HepG2 (cell line): ENCODE data around the gene LRPPRC. TPM values are rescaled to one million over a fixed set of nuclear protein-coding genes. Genes with fewer than 3 reads are reported as not detected.
A peak's percentile ranks its signal among the peaks of the same experiment; 100 is the strongest.

Source experiments
- ARID2 ChIP-seq: sonication (generic); formaldehyde crosslinking; IDR thresholded peaks from 2 replicates; pipeline ENCODE4 v1.8.1; 2022; ENCODE audit warnings: mild to moderate bottlenecking, missing genetic modification reagents, borderline replicate concordance
- E2F1 ChIP-seq: sonication (generic); formaldehyde crosslinking; IDR thresholded peaks from 2 replicates; pipeline ENCODE4 v1.5.0; 2020; ENCODE audit warnings: missing genetic modification reagents
- MIXL1 ChIP-seq: IDR thresholded peaks from 2 replicates; pipeline ENCODE4 v1.6.1; 2016
- PLRG1 ChIP-seq: fragments of 450-650 bp; conservative IDR thresholded peaks from 2 replicates; pipeline ENCODE4 v1.6.1; 2016
- SNAPC2 ChIP-seq: sonication (generic); formaldehyde crosslinking; IDR thresholded peaks from 2 replicates; pipeline ENCODE4 v1.8.1; 2022; ENCODE audit warnings: mild to moderate bottlenecking, missing genetic modification reagents
- SP4 ChIP-seq: sonication (generic); formaldehyde crosslinking; IDR thresholded peaks from 2 replicates; pipeline ENCODE4 v1.8.1; 2023; ENCODE audit warnings: mild to moderate bottlenecking, missing genetic modification reagents
- ZBTB1 ChIP-seq: sonication (generic); formaldehyde crosslinking; IDR thresholded peaks from 2 replicates; pipeline ENCODE4 v1.4.0; 2020; ENCODE audit warnings: missing genetic modification reagents, borderline replicate concordance
- ZBTB49 ChIP-seq: sonication (generic); formaldehyde crosslinking; IDR thresholded peaks from 2 replicates; pipeline ENCODE4 v1.4.0; 2020; ENCODE audit warnings: missing genetic modification reagents, borderline replicate concordance
- ZC3H13 ChIP-seq: sonication (generic); formaldehyde crosslinking; IDR thresholded peaks from 2 replicates; pipeline ENCODE4 v1.8.1; 2023; ENCODE audit warnings: mild to moderate bottlenecking, missing genetic modification reagents, moderate library complexity
- ZGPAT ChIP-seq: IDR thresholded peaks from 2 replicates; pipeline ENCODE4 v1.6.1; 2016; ENCODE audit warnings: mild to moderate bottlenecking
- ZNF12 ChIP-seq: sonication (generic); formaldehyde crosslinking; IDR thresholded peaks from 2 replicates; pipeline ENCODE4 v1.5.0; 2020; ENCODE audit warnings: missing genetic modification reagents
- ZNF234 ChIP-seq: sonication (generic); formaldehyde crosslinking; conservative IDR thresholded peaks from 2 replicates; pipeline ENCODE4 v1.5.1; 2020; ENCODE audit warnings: mild to moderate bottlenecking, missing genetic modification reagents
- ZNF24 ChIP-seq: fragments of 450-650 bp; IDR thresholded peaks from 2 replicates; pipeline ENCODE4 v1.6.1; 2017; ENCODE audit warnings: antibody characterized with exemption, mild to moderate bottlenecking
- ZNF275 ChIP-seq: sonication (generic); formaldehyde crosslinking; IDR thresholded peaks from 2 replicates; pipeline ENCODE4 v1.8.0; 2022; ENCODE audit warnings: missing genetic modification reagents, mild to moderate bottlenecking, inconsistent platforms, borderline replicate concordance
- ZNF280B ChIP-seq: sonication (generic); formaldehyde crosslinking; IDR thresholded peaks from 2 replicates; pipeline ENCODE4 v1.5.0; 2020; ENCODE audit warnings: missing genetic modification reagents, mild to moderate bottlenecking, borderline replicate concordance
- ZNF362 ChIP-seq: sonication (generic); formaldehyde crosslinking; IDR thresholded peaks from 2 replicates; pipeline ENCODE4 v1.4.0; 2020; ENCODE audit warnings: missing genetic modification reagents, mild to moderate bottlenecking, borderline replicate concordance
- ZNF432 ChIP-seq: sonication (generic); formaldehyde crosslinking; IDR thresholded peaks from 2 replicates; pipeline ENCODE4 v1.5.0; 2020; ENCODE audit warnings: missing genetic modification reagents, mild to moderate bottlenecking, borderline replicate concordance
- ZNF577 ChIP-seq: sonication (generic); formaldehyde crosslinking; IDR thresholded peaks from 2 replicates; pipeline ENCODE4 v1.4.0; 2020; ENCODE audit warnings: mild to moderate bottlenecking, low read depth, missing genetic modification reagents, borderline replicate concordance
- ZNF746 ChIP-seq: sonication (generic); formaldehyde crosslinking; IDR thresholded peaks from 2 replicates; pipeline ENCODE4 v1.8.0; 2022; ENCODE audit warnings: mild to moderate bottlenecking, missing genetic modification reagents
- ZNF879 ChIP-seq: sonication (generic); formaldehyde crosslinking; IDR thresholded peaks from 2 replicates; pipeline ENCODE4 v1.8.1; 2023; ENCODE audit warnings: missing genetic modification reagents
- polyA plus RNA-seq, 8 experiments: library from polyadenylated mRNA; depleted of rRNA in 3 of 8; stranded (reverse) in 7 of 8; unstranded in 1 of 8; fragments of >200 nt; fragmentation: Illumina TruSeq in 4 of 8; extraction: Trizol in 4 of 8; gene quantifications; 2 replicates each; pipeline versions ENCODE4 v1.2.1 to v1.2.3, GENCODE V29; 2011 to 2016; ENCODE audit warnings: low read depth in 4 of 8, missing spikeins in 1 of 8, mixed read lengths in 1 of 8; ENCODE audit not compliant: insufficient read depth in 1 of 8
- total RNA-seq, 5 experiments: library from RNA; depleted of rRNA; stranded (reverse); fragments of >200 nt; fragmentation: Illumina TruSeq; extraction: Trizol; gene quantifications; 2 replicates each; pipeline ENCODE4 v1.2.3, GENCODE V29; 2016; ENCODE audit warnings: low read depth in 1 of 5

The LRPPRC gene
- total and polyA plus RNA-seq, 2 of the 13 experiments (the other 11 are each of a cell fraction or from before 2014, with no cell fraction given), result 117 to 167 TPM

- TF ChIP-seq ZNF234, result no peak
- TF ChIP-seq ZNF577 (CRISPR knock-in tag), result no peak
- TF ChIP-seq SP4 (CRISPR knock-in tag), result no peak
- 0 out of 2 replicates have a peak, but pooled peaks have one; percentile 26 for TF ChIP-seq MIXL1 (CRISPR knock-in tag)
- no peak for TF ChIP-seq E2F1 (CRISPR knock-in tag)
- 0 out of 2 replicates have a peak, but pooled peaks have one; percentile 28 for TF ChIP-seq ZGPAT
- TF ChIP-seq SNAPC2, result no peak
- TF ChIP-seq ZNF362 (CRISPR knock-in tag), result peak; percentile 52; the same call in 1 of the 2 replicates
- 0 out of 2 replicates have a peak, but pooled peaks have one; percentile 8 for TF ChIP-seq ZNF12
- no peak for TF ChIP-seq ZNF24
- no peak for TF ChIP-seq ZC3H13 (CRISPR knock-in tag)
- TF ChIP-seq PLRG1, result no peak
- no peak for TF ChIP-seq ZBTB1
- 0 out of 2 replicates have a peak, but pooled peaks have one; percentile 67 for TF ChIP-seq ZNF280B (CRISPR knock-in tag)
- no peak for TF ChIP-seq ARID2 (CRISPR knock-in tag)
- TF ChIP-seq ZBTB49 (CRISPR knock-in tag), result no peak
- no peak for TF ChIP-seq ZNF879 (CRISPR knock-in tag)
- no peak for TF ChIP-seq ZNF432 (CRISPR knock-in tag)
- TF ChIP-seq ZNF275 (CRISPR knock-in tag), result 0 out of 2 replicates have a peak, but pooled peaks have one; percentile 49
- no peak for TF ChIP-seq ZNF746 (CRISPR knock-in tag)
Observed at GRCh38 chr2:43877782-43878464, 117.9 kb downstream of the LRPPRC start (continued).
